ENCODE measurements around the gene SCML1. TPM values are rescaled to one million over a fixed set of nuclear protein-coding genes. Genes with fewer than 3 reads are reported as not detected.
A peak's percentile ranks its signal among the peaks of the same experiment; 100 is the strongest.
"Not testable (repeated sequence)": the region's sequence is repeated elsewhere in the genome, so short reads cannot be mapped to it uniquely, and the experiment has no call there.

The SCML1 gene
- total RNA-seq, 1 donor from 2014 or later, result 3.5 TPM

- DNase-seq (ENCODE audit: low read depth), result peak; percentile 29
Observed at GRCh38 chrX:17738737-17739535, 1.6 kb downstream of the SCML1 start.

- DNase-seq (ENCODE audit: low read depth), result no peak
Observed at GRCh38 chrX:17740137-17741122, 3.1 kb downstream of the SCML1 start.

GRCh38 chrX:17741123-17741511 is 3.8 kb downstream of the SCML1 start:
- no peak for DNase-seq (ENCODE audit: low read depth)

- DNase-seq (ENCODE audit: low read depth), result peak; percentile 50
Observed at GRCh38 chrX:17743913-17744312, 6.6 kb downstream of the SCML1 start.

- peak; percentile 16 for DNase-seq (ENCODE audit: low read depth)
Observed at GRCh38 chrX:17744896-17745523, 7.7 kb downstream of the SCML1 start.

- DNase-seq (ENCODE audit: low read depth), result no peak
Observed at GRCh38 chrX:17747692-17748091, 10.4 kb downstream of the SCML1 start.

GRCh38 chrX:17748684-17749083 is 11.4 kb downstream of the SCML1 start:
- no peak for DNase-seq (ENCODE audit: low read depth)

GRCh38 chrX:17750436-17750835 is 13.1 kb downstream of the SCML1 start:
- DNase-seq (ENCODE audit: low read depth), result no peak

- no peak for DNase-seq (ENCODE audit: low read depth)
Observed at GRCh38 chrX:17758382-17758781, 21.1 kb downstream of the SCML1 start.

GRCh38 chrX:17759990-17760389 is 22.7 kb downstream of the SCML1 start:
- DNase-seq (ENCODE audit: low read depth), result no peak

GRCh38 chrX:17767734-17768133 is 30.4 kb downstream of the SCML1 start:
- no peak for DNase-seq (ENCODE audit: low read depth)

GRCh38 chrX:17768997-17769396 is 31.7 kb downstream of the SCML1 start:
- no peak for DNase-seq (ENCODE audit: low read depth)

- no peak for DNase-seq (ENCODE audit: low read depth)
Observed at GRCh38 chrX:17769701-17770269, 32.5 kb downstream of the SCML1 start.

GRCh38 chrX:17773221-17773876 is 36.1 kb downstream of the SCML1 start:
- no peak for DNase-seq (ENCODE audit: low read depth)

GRCh38 chrX:17774053-17774452 is 36.8 kb downstream of the SCML1 start:
- no peak for DNase-seq (ENCODE audit: low read depth)

GRCh38 chrX:17778997-17779396 is 41.7 kb downstream of the SCML1 start:
- DNase-seq (ENCODE audit: low read depth), result no peak

GRCh38 chrX:17779434-17779833 is 42.1 kb downstream of the SCML1 start:
- DNase-seq (ENCODE audit: low read depth), result no peak

GRCh38 chrX:17786554-17787347 is 49.5 kb downstream of the SCML1 start:
- DNase-seq (ENCODE audit: low read depth), result not testable (repeated sequence)

GRCh38 chrX:17787557-17787956 is 50.3 kb downstream of the SCML1 start:
- no peak for DNase-seq (ENCODE audit: low read depth)

- peak; percentile 18 for DNase-seq (ENCODE audit: low read depth)
Observed at GRCh38 chrX:17788439-17788838, 51.1 kb downstream of the SCML1 start.
